ENCODE results near the gene CADM2.

DNA sequence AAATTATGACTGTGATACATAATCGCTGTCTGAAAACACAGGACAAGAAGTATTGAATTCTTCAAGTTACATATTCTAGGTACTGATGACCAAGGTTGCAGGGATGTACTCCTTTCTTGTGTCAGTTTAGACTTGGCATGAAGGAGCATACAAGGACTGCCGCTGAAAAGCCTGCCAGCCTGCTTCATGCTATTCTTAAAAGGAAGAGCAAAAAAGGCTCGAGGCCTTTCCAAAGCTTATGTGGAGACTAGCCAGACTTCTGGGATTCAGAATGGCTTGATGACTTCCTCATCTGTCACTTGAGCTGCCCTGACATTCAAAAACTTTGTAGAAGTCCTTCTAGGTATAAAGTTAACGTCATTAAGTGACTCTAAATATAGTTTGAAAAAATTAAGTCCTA, 92.0 kb downstream of the CADM2 start:
- TF ChIP-seq, protein P1, sequence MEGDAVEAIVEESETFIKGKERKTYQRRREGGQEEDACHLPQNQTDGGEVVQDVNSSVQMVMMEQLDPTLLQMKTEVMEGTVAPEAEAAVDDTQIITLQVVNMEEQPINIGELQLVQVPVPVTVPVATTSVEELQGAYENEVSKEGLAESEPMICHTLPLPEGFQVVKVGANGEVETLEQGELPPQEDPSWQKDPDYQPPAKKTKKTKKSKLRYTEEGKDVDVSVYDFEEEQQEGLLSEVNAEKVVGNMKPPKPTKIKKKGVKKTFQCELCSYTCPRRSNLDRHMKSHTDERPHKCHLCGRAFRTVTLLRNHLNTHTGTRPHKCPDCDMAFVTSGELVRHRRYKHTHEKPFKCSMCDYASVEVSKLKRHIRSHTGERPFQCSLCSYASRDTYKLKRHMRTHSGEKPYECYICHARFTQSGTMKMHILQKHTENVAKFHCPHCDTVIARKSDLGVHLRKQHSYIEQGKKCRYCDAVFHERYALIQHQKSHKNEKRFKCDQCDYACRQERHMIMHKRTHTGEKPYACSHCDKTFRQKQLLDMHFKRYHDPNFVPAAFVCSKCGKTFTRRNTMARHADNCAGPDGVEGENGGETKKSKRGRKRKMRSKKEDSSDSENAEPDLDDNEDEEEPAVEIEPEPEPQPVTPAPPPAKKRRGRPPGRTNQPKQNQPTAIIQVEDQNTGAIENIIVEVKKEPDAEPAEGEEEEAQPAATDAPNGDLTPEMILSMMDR (IDR thresholded peaks at IDR 0.05) = no peak
- no peak for TF ChIP-seq POLR2A (IDR thresholded peaks at IDR 0.05)

All from upper lobe of left lung (tissue), 4 donors.